ENCODE results near the gene GRID1.
A peak's percentile ranks its signal among the peaks of the same experiment; 100 is the strongest.
"Not testable (repeated sequence)": the region's sequence is repeated elsewhere in the genome, so short reads cannot be mapped to it uniquely, and the experiment has no call there.

The GRID1 gene

DNA sequence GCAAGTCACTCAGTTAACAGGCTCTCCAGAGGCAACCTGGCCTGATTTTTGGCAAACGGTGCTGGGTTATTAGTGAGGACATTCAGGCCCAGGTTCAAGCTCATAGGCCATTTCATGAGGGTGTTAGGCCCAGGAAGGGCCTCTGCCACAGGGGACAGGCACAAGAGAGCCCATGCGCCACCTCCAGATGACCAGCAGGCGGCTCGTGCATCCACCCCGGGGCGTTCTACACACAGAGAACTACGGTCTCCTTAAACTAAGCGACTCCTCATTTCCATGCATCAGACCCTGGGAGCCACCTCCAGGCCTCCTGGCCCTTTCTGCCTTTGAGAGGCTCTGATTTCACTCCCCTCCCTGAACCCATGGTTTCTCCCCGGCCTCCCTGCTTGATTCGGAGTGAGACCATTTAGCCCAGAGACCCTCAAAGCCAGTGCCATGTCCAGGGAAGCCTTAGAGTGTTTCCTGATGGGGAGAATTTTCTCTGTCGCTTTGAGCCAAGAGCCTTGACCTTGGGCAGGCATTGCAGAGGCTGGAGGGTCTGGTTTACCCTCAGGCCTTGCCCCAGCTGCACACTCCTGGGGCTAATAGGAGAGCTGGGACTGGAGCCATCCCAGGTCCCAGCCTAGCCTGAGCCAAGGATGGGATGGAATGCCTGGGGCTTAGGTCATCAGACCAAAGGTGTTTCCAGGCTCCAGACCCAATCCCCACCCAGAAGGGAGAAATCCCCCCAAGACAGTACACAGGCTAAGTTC, 188.0 kb downstream of the GRID1 start:
- peak in 1 of 2 experiments; percentile 6 for DNase-seq

DNA sequence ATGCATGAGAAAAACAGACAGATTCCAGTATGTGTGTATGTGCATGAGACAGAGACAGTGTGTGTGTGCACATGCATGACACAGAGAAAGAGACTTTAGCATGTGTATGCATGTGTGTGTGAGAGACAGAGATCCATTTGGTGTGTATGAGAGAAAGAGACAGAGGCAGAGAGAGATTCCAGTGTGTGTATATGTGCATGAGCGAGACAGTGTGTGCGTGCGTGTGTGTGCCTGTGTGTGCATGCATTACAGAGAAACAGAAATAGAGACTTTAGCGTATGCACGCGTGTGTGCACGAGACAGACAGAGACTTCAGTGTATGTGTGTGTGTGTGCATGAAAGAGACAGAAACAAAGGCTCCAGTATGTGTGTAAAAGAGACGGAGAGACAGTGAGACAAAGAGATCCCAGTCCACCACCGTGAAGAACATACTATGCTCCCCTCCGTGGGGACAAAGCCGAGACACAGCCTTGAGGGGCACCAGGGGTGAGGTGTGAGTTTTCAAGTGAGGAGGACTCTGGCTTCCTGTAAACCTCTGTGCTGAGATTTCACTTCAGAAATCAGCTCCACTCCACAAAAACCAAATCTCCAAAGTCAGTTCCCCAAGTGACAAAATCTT, 188.9 kb downstream of the GRID1 start:
- DNase-seq: no peak

DNA sequence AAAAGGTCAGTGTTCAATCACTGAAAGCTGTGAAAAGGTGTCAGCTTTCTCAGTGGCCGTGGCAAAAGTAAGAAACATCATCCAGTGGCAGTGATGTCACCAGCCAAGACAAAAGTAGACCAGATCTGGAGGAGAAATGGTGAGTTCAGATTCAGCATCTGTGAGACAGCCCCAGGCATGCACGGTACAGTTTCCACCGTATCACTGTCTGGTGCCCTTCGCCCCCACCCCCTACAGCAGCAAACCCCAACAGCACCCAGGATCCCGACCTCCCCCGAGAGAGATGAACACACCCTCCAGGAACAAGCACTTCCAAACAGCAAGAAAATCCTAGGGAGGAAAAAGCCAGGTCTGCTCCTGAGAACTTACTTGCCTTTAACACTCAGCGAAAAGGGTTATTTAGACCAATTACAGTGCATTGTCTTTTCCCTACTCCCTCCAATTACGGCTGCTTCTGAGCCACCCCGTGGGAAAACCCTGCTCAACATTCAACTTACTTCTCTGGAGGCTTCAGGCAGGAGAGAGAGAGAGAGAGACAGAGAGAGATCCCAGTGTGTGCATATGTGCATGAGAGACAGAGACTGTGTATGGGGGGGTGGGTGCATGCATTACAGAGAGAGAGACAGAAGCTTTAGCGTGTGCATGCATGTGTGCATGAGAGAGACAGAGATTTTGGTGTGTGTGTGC, 189.6 kb downstream of the GRID1 start:
- DNase-seq: no peak

DNA sequence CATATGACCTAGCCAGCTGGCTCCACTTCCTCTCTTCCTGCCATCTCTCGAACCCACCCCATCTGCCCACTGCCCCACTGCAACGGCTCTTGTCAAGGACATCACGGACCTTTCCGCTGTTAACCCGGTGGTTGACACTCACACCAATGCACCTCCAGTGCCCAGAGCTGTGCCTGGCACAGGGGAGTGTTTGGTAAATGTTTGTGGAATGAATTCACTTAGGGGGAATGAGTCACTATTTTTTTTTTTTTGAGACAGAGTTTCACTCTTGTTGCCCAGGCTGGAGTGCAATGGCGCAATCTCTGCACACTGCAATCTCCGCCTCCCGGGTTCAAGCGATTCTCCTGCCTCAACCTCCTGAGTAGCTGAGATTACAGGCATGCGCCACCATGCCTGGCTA, 191.1 kb downstream of the GRID1 start:
- DNase-seq: not testable (repeated sequence)

DNA sequence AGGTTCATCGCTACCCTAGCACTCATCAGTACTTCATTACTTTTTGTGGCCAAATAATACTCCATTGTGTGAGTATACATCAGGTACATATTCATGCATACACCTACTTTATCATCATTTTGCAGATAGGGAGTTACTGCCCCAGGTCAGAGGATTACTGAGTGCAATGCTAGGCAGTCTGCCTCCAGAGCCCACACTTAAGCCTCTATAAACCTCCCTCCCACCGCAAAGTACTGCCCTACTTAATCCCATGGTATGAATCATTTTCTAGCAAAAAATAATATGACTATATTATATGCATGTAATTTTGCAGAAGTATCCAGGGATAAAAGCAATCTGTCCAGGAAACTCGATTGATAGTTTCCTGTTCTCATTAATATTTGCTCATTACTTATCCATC, 194.3 kb downstream of the GRID1 start:
- no peak for DNase-seq

DNA sequence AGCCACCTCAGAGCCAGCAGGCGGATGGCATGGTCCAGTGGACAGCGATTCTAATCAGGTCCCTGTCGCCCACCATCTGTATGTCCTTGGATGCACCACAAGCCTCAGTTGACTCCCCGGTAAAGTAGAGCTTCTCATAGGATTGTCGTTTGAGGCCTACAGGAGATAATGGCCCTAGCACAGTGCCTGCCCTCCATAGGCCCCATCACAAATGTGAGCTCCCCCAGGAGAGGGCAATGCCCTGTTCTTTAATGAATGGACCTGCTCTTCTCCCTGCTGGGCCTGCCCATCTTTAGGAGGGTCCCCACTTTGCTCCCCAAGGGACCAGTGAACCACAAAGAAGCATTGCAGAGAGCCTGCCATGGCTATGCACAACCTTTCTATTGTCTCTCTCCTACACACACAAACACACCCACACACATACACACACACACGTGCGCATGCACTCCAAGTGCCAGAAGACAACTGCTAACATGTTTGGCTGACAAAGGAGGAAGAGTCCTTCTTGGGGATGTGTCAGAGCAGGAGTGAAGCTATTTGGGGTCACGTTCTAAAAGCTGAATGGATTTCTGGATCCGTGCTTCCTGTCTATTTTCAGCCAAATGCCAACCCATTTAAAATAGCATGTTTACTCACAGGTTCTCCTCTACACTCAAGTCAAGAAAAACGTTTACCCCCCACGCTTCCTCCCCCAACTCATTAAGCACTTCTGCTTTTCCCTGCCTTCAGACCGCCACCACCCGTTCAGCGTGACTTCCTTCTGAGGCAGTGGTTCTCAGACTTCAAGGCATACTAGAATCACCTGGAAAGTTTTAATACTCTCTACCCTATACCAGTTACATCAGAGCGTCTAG, 196.1 kb downstream of the GRID1 start:
- no peak for DNase-seq

DNA sequence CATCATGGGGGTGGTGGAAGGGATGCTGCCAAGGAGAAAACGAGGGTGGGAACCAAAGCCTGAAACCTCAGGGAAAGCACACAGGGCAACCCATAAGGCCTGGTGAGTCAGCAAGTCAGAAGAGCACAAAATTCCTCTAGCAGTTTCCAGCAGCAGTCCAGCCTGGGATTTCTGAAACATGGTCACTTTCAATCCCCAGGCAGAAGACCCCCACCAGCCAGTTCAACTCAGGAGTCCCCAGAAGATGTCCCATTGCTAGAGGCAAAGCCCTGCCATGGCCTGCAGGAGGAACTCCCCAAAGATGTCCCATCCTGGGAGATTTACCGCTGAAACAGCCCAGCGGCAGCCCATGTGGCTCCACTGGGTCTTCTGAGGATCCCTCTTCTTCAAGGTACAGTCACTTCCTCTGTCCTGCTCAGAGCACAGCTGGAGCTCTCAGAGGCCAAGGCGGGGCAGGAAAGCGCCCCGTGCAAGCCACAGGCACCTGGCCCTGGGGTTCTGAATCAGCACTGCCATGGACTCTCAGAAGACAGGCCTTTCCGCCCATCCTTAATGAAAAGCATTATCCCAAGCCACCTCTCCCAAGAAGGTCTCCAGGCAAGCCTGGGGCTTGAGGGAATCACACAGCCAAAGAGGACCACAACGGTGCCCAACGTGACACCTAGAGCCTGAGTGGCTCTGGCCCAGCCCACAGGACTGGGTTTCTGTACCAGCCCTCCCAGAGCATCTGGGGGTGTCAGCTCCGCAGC, 196.9 kb downstream of the GRID1 start:
- DNase-seq: no peak

DNA sequence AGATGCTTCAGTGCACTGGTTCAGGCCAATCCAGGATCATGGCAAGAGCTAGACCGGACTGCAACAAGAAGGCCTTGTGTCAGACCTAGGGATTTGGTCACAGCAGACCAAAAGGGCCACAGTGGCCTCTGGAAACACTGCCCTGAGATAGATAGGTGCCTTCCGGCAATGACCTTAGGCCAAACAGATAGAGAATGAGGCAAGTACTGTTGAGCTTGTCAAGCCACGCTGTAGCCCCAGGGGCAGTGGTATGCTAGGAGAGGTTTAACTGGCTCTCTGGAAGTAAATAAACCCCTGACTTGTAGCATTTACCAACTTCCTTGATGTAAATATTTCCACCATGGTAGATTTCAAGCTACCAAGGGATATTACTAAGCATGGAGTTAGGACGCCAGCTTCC, 197.5 kb downstream of the GRID1 start:
- DNase-seq: no peak

DNA sequence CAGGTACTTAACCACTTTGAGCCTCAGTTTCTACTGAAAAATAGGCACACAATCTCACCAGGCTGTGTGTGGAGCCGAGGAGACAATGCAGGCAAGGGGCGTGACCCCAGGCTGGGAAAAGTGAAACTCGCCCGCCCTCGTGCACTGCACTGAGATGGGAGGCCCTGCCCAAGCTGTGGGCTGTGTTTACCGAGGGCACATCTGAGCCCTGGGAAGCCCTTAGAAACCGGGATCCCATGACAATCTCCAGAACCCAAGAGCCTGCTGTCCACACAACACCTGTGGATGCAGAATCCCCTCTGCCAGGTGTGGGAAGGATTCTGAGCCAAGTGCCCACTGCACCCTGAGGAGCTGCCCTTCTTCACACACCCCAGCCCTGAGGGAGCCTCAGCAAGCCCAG, 198.3 kb downstream of the GRID1 start:
- DNase-seq: no peak

DNA sequence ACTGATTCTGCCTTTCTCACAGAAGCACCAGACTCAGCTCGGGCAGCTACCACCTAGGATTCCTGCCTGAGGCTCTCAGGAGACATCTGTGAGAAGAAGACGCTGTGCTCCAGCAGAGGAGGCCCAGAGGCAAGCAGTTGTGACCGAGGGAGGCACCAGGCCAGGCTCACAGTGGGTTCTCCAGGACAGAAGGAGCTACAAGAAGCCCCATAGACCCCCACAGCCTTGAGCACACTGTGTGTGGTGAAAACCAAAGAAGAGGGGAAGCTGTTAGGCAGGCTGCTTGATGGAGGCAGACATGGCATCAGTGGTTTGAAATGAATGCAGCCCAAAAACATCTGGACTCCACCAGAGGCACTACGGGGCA, 198.8 kb downstream of the GRID1 start:
- DNase-seq: no peak

DNA sequence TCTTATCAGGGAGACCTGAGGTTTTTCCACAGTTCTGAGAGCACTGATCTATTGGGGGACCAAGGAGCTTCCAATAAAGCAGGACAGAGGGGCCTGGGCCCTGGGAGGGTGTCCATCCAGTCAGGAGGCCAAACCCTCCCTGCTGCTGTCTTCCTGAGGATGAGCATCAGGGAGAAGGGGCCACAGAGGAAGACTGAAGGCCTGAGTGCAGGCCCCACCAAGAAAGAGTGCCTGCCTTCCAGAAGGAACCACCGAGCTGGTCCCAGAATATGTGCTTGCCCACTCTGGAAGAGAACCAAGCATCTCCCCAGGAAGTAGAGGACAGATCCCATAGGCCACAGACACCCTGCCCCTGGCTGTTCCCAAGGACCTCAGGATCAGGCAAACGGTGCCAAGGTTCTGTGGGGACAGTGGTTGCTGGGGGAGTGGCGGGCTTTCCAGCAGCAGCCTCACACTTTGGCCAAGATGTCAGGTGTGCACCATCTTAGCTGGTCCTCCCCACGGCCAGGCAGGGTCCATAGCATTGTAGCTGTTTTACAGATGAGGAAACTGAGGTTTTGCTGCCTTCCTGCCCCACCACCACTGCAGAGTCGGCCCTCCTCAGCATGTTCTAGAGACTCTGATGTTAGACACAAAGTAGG, 199.4 kb downstream of the GRID1 start:
- no peak for DNase-seq

DNA sequence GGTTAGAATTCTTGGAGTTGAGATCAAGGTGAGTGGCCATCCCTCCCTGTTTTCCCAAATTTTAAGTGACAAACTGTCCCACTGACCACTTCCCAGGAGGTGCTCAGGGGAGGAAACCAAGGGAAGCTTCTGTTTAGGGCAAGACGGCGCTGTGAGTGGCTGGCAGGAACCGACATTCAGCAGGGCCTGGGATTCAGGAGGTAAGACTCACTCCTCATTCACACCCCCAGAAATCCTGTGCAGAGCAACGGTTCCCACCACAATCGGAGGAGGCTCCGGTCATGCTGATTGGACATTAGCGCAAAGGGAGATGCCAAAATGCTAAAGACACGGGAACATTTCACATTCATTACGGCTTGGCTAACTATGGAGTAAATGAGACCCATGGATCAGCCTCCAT, 200.9 kb downstream of the GRID1 start:
- no peak for DNase-seq

DNA sequence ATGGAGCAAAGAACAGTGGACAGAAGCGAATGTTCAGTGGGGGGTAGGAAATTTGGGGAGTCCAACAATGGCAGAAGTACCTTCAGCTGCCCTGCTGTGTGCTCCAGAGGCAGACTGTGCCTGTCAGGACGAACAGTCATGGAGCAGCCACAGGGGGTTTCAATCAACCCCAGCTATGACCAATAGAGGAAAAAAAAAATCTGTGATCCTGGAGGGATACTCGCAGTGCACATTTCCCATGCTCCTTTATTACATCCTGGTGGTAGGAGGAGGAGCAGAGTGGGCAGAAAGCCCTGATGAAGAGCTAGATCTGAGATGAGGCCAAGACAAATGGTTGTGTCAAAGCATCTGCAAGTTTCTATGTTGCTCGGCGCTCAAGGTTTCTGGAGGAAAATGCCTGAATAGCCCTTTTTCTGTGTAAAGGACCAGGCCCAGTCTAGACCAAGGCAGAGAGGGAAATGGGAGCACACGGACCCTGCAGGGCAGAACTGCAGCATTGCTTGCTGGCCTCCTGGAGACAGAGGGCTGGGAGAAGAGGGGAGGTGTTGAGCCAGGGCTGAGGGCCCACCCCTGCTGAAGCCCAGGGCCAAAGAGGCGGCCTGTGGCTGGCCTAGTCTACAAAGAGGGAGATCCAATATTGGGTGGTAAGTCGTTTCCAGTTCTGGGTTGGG, 201.5 kb downstream of the GRID1 start:
- no peak for DNase-seq

DNA sequence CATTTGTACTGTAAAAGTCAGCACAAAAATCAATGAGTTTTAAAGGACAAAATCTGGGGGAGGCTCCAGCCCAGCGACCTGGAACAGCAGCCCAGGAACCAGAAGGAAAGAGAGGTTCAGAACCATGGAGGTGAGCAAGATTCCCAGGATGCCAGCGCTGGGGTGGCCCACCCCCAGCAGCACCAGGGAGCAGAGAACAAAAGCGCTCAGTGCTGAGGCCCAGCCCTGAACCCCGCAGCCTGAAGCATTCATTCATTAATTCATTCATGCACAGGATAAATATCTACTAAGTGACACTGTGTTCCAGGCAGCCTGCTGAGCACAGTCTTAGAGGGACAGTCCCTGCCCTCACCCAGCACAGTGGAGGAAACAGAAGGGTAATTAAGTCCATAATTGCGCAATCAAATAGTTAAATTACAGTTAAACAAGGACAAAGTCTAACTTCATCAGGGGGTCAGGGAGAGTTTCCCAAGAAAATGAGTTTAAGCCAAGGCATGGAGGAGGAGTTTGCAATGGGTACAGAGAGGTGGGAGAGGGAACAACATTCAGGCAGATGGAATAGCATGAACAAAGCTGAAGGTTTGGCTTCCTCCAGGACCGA, 202.3 kb downstream of the GRID1 start:
- no peak for DNase-seq

DNA sequence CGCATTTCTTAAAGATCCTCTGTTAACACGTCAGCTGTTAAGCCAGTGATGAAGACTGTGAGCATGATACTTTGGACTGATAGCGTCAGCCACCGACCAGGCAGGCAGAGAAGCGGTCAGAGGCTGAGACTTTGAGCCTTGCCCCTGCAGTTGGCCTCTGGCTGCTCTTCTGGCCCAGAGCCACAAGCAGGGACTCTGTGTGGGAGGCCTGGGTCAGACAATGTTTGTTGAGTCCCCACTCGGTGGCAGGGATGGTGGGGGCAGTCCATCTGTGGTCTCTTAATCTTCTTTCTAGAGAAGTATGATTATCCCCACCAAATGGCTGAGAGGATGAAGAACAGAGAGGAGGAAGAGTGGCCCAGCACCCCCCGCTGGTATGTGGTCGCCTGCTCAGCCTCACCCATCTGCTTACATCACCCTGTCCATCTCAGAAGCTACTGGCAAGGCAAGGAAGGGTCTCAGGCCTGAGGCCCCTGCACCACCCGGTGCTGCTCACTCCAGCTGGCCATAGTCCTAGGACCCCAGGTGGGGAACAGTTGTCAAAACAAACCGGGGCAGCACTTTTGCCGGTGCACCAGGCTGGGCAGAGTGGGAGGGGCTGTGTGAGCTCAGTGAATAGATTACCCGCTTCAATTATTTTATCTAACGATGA, 202.9 kb downstream of the GRID1 start:
- DNase-seq: no peak

DNA sequence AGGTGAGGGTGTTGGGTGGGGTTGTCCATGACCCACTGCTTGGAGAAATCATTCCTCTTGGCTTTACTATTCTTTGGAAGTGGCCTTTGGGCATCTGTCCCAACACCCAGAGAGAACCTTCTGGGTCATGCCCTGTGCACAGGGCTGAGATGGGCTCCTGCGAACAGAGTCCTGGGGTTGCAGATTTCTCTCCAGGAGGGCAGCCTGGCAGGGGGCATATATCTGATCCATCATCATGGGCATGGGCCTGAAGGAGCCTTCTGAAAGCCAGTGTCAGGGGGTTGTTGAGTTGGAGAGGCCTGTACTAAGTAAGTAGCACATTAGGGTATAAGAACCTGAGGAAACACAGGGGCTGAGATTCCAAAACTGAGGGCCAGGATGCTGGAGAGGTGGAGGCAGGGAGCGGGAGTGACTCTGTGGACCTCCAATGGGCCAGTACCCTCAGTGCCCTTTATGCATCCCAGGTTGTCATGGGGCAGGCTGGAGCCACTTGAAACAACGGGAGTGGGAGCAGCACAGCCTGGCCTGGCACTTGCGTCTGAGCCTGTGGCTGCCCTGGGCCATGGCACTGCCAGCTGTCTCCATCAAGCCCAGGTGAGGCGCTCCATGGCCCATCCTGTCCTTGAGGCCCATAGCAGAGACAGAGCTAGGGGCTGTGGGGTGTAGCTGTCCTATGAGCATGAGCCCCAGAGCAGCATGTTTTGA, 203.7 kb downstream of the GRID1 start:
- DNase-seq: no peak

DNA sequence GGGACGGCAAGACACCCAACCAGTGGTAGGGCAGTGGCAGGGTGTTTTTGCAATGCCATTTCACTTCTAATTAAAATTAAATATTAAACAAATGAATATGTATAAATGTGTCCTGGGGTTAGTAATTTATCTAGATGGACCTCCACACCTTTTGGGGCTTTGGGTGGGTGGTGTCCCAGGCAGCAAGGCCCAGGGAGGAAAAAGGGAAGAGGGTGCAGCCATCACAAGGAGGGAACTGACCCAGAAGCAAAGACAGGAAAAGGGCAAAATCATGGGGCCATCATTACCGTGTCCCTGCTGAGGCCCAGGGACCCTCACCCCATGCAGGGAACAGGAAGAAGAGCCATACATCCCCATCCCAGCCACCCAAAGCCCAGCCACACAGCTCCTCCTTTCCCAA, 204.6 kb downstream of the GRID1 start:
- no peak for DNase-seq

DNA sequence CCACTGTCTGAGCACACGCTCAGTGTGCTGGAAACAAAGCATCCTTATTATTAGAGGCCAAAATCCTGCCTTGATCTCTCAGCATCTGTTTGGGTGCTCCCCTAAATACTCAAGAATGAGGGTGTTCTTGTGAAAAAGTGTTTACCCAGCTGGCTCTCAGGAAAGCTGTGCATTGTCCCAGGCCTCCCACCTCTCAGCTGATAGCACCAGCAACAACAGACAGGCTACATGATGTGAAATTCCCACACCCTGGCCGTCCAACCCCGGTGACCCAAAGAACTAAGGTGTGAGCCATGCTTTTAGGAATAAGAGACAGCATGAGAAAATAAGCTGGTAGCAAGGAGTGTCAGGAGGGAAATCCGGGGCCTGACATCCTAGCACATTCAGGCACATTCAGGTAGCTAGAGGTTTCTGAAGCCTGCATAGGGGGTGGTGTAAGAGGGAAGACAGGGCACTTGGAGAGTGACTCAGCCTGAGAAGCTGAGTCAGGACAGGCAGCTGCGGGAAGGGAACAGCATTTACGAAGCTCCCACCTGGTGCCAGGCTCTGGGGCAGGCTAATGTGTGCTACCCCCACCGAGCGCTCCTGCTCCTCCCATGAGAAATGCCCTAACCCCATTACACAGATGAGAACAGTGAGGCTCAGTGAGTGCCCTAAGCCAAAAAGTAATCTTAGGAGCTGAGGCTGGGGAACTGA, 205.6 kb downstream of the GRID1 start:
- no peak for DNase-seq

DNA sequence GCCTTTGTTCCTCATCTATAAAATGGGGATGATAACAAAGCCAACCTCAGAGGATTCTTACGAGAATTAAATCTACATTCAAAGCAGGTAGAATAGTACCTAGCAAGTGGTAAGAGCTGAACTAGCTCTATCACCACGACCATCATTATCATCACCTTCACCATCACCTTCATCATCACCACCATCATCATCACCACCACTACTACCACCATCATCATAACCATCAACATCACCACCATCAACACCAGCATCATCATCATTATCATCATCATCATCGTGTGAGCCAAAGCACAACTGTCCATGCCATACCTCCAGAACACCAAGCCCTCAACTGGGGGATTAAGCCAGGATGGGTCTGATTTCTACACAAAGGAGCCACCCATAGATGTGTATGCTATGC, 206.8 kb downstream of the GRID1 start:
- DNase-seq: no peak
